HEK293 (cell line): ENCODE results near the gene CSNK2A1.

Source experiments
- ZNF23 ChIP-seq: fragments of 450-650 bp; formaldehyde crosslinking; IDR thresholded peaks from 2 replicates; pipeline ENCODE4 v1.5.1; 2016; ENCODE audit warnings: missing biosample characterization, missing genetic modification characterization, borderline replicate concordance
- ZNF549 ChIP-seq: fragments of 450-650 bp; IDR thresholded peaks from 2 replicates; pipeline ENCODE4 v1.5.1; 2018; ENCODE audit warnings: missing biosample characterization, missing genetic modification characterization, mild to moderate bottlenecking, inconsistent platforms, moderate library complexity
- TF ChIP-seq, protein P1 (sequence below): fragments of 450-650 bp; formaldehyde crosslinking; IDR thresholded peaks from 2 replicates; pipeline ENCODE4 v1.5.1; 2016; ENCODE audit warnings: missing biosample characterization, missing genetic modification characterization
- TF ChIP-seq, protein P2 (sequence below): fragments of 450-650 bp; formaldehyde crosslinking; IDR thresholded peaks from 2 replicates; pipeline ENCODE4 v1.5.1; 2016; ENCODE audit warnings: missing biosample characterization, missing genetic modification characterization

DNA sequence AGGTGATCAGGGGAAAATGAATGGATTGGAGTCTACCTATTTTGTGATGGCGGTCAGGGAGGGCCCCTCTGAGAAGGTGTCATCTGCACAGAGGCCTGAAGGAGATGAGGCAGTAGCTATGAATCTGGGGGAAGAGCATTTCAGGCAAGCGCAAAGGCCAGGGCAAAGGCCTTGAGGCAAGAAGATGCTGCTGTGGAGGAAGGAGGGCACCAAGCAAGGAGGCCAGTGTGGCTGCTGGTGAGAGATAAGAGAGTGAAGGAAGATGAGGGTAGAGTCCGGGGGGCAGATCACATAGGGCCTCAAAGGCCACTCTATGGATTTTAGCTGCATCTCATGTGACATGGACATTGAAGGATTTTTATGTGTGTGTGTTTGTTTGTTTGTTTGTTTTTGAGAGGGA lies 20.6 kb upstream of the CSNK2A1 start:
- TF ChIP-seq, protein P1, sequence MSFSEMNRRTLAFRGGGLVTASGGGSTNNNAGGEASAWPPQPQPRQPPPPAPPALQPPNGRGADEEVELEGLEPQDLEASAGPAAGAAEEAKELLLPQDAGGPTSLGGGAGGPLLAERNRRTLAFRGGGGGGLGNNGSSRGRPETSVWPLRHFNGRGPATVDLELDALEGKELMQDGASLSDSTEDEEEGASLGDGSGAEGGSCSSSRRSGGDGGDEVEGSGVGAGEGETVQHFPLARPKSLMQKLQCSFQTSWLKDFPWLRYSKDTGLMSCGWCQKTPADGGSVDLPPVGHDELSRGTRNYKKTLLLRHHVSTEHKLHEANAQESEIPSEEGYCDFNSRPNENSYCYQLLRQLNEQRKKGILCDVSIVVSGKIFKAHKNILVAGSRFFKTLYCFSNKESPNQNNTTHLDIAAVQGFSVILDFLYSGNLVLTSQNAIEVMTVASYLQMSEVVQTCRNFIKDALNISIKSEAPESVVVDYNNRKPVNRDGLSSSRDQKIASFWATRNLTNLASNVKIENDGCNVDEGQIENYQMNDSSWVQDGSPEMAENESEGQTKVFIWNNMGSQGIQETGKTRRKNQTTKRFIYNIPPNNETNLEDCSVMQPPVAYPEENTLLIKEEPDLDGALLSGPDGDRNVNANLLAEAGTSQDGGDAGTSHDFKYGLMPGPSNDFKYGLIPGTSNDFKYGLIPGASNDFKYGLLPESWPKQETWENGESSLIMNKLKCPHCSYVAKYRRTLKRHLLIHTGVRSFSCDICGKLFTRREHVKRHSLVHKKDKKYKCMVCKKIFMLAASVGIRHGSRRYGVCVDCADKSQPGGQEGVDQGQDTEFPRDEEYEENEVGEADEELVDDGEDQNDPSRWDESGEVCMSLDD (tag by site-specific recombination) = no peak
- TF ChIP-seq ZNF549 (tag by site-specific recombination) (no peak), ZNF23 (tag by site-specific recombination) (no peak)
- TF ChIP-seq, protein P2, sequence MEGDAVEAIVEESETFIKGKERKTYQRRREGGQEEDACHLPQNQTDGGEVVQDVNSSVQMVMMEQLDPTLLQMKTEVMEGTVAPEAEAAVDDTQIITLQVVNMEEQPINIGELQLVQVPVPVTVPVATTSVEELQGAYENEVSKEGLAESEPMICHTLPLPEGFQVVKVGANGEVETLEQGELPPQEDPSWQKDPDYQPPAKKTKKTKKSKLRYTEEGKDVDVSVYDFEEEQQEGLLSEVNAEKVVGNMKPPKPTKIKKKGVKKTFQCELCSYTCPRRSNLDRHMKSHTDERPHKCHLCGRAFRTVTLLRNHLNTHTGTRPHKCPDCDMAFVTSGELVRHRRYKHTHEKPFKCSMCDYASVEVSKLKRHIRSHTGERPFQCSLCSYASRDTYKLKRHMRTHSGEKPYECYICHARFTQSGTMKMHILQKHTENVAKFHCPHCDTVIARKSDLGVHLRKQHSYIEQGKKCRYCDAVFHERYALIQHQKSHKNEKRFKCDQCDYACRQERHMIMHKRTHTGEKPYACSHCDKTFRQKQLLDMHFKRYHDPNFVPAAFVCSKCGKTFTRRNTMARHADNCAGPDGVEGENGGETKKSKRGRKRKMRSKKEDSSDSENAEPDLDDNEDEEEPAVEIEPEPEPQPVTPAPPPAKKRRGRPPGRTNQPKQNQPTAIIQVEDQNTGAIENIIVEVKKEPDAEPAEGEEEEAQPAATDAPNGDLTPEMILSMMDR = no peak
